CD4-positive, alpha-beta memory T cell (primary cell): ENCODE measurements around the gene HSD17B12. TPM values are rescaled to one million over a fixed set of nuclear protein-coding genes. Genes with fewer than 3 reads are reported as not detected.

Experiments used
- CTCF ChIA-PET: fragments of 350-600 bp; sonication (Branson Sonifier 250); formaldehyde crosslinking; loops from one replicate; lab custom pipeline; 2021; ENCODE audit warnings: inconsistent platforms; ENCODE audit not compliant: partially characterized antibody; lab: Charles Lee
- POLR2A ChIA-PET: fragments of 350-600 bp; sonication (Branson Sonifier 250); formaldehyde crosslinking; loops from one replicate; lab custom pipeline; 2021; ENCODE audit not compliant: partially characterized antibody; lab: Charles Lee
- DNase-seq, 5 donors: peaks; one replicate each; pipeline versions ENCODE4 v3.0.0 to v3.0.0-alpha.2; 2020 to 2022; ENCODE audit warnings: mixed read lengths in 1 of 5
- H3K27ac ChIP-seq: one replicate; pipeline ENCODE4 v1.7.0; 2013; ENCODE audit warnings: low read depth, low read length
- H3K27me3 ChIP-seq: 2 replicates; pipeline ENCODE4 v1.7.0; 2013; ENCODE audit warnings: mild to moderate bottlenecking, low read length, moderate library complexity; ENCODE audit not compliant: insufficient read depth
- H3K36me3 ChIP-seq: 2 replicates; pipeline ENCODE4 v1.7.0; 2013; ENCODE audit warnings: mild to moderate bottlenecking, low read length, moderate library complexity; ENCODE audit not compliant: insufficient read depth
- H3K4me1 ChIP-seq: 2 replicates; pipeline ENCODE4 v1.7.0; 2013; ENCODE audit warnings: mild to moderate bottlenecking, low read length, moderate library complexity; ENCODE audit not compliant: insufficient read depth
- H3K4me3 ChIP-seq, 2 donors: one replicate each; pipeline ENCODE4 v1.7.0; 2013; ENCODE audit warnings: low read length in 2 of 2, mild to moderate bottlenecking in 1 of 2
- H3K9me3 ChIP-seq, 2 donors: one replicate each; pipeline ENCODE4 v1.7.0; 2013; ENCODE audit warnings: low read length in 2 of 2, control low read depth in 1 of 2; ENCODE audit not compliant: control insufficient read depth in 1 of 2
- H3K27ac Mint-ChIP-seq, 7 donors: one replicate each; pipeline ENCODE4 v1.8.0; 2020 to 2021; ENCODE audit warnings: mixed read lengths in 7 of 7, mild to moderate bottlenecking in 6 of 7, inconsistent platforms in 3 of 7, moderate library complexity in 3 of 7
- H3K27me3 Mint-ChIP-seq, 2 donors: one replicate each; pipeline ENCODE4 v1.8.0; 2020 to 2021; ENCODE audit warnings: mixed read lengths in 2 of 2
- H3K36me3 Mint-ChIP-seq, 2 donors: one replicate each; pipeline ENCODE4 v1.8.0; 2020 to 2021; ENCODE audit warnings: mixed read lengths in 2 of 2, inconsistent platforms in 1 of 2, mild to moderate bottlenecking in 1 of 2
- H3K4me1 Mint-ChIP-seq, 4 donors: one replicate each; pipeline ENCODE4 v1.8.0; 2020 to 2021; ENCODE audit warnings: mixed read lengths in 4 of 4, mild to moderate bottlenecking in 1 of 4
- H3K4me3 Mint-ChIP-seq, 8 donors: one replicate each; pipeline ENCODE4 v1.8.0; 2020 to 2021; ENCODE audit warnings: mixed read lengths in 8 of 8, mild to moderate bottlenecking in 7 of 8, moderate library complexity in 6 of 8, inconsistent platforms in 3 of 8
- H3K9me3 Mint-ChIP-seq, 8 donors: one replicate each; pipeline ENCODE4 v1.8.0; 2020 to 2021; ENCODE audit warnings: mixed read lengths in 8 of 8, mild to moderate bottlenecking in 5 of 8, inconsistent platforms in 3 of 8, moderate library complexity in 1 of 8
- intact Hi-C: fragments of 100-400 bp; cut with micrococcal nuclease; formaldehyde crosslinking; loops from one replicate; pipeline ENCODE4 v1.15.1; 2023
- polyA plus RNA-seq, 2 donors: library from polyadenylated mRNA; unstranded; fragments of 300-500 nt; fragmentation: Illumina TruSeq; gene quantifications; one replicate each; pipeline ENCODE4 v1.2.3, GENCODE V29; 2021
- total RNA-seq, 2 experiments: library from RNA; stranded (reverse); gene quantifications; one replicate each; pipeline ENCODE4 v1.2.3, GENCODE V29; 2021

HSD17B12 gene
- total and polyA plus RNA-seq, 4 experiments from 2014 or later, result 14.0 to 39.0 (median 18.9) TPM

DNA sequence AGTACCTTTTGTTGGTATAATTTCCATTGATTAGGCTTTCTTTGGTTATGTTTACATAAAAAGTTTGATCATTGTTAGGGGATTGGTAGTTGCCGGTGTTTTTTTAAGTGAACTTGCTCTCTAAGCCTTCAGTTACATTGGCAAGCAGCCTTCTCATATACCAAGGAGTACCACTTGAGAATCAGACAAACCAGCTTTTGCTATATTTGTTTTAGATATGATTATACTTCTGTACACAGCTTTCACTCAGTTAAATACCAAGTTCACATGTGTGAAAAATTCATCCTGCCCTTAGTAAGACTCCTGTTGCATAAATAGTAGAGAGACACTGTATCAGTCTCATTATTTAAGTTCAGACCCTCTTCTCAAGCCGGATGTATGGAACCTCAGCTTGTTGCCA is 222.5 kb downstream of the HSD17B12 start:
- no peak for DNase-seq
- H3K36me3 Mint-ChIP-seq, result peaks cover 79 to 84% of the 10 kb centered on the region in 2 donors
- Histone ChIP-seq H3K4me1 (no peaks in the 10 kb centered on the region), H3K9me3 (no peaks in the 10 kb centered on the region), H3K27ac (no peak overlapping the region), H3K36me3 (peaks cover 30% of the 10 kb centered on the region), H3K27me3 (no peaks in the 10 kb centered on the region), H3K4me3 (no peak overlapping the region)
- no peaks in the 10 kb centered on the region for H3K9me3 Mint-ChIP-seq
- H3K4me3 Mint-ChIP-seq, result no peak overlapping the region
- no peaks in the 10 kb centered on the region for H3K27me3 Mint-ChIP-seq
- POLR2A ChIA-PET, result no interaction called here
- H3K27ac Mint-ChIP-seq, result no peak overlapping the region
- peaks cover 0 to 15% (median 12%) of the 10 kb centered on the region in 4 donors for H3K4me1 Mint-ChIP-seq
- intact Hi-C loops, result no loop called here
- CTCF ChIA-PET, result interaction anchor here (0.5 to 3.0 kb wide), 3 partner anchors 14 to 70 kb away, joined by 4 to 17 read pairs (median 4); no protein-coding TSS in a partner anchor

DNA sequence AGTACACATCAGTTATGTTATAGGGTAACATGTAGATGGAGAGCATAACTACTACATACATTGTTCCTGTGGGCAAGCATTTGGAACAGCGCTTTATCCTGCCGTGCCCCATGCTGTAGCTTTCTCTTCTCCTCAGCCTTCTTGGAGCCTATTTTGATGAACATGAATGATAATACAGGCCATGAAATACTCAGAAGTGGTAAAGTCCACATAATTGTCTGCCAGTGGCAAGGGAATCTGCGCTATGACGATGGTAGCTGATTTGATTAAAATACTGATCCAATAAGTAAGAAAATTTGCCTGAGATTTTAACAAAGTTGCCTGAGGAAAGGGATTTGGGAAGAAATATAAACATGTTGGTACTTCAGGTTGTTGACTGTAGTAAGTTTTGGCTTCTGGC is 223.4 kb downstream of the HSD17B12 start:
- no peaks in the 10 kb centered on the region for H3K4me1 ChIP-seq
- no peaks in the 10 kb centered on the region for H3K27me3 ChIP-seq
- Mint-ChIP-seq H3K27me3 (no peaks in the 10 kb centered on the region), H3K27ac (no peak overlapping the region), H3K36me3 (peaks cover 79 to 85% of the 10 kb centered on the region in 2 donors), H3K9me3 (no peaks in the 10 kb centered on the region), H3K4me3 (no peak overlapping the region), H3K4me1 (peaks cover 0 to 15% (median 14%) of the 10 kb centered on the region in 4 donors)
- POLR2A ChIA-PET, result no interaction called here
- no peak for DNase-seq
- CTCF ChIA-PET, result interaction anchor here (1.6 to 3.0 kb wide), 2 partner anchors 15 to 16 kb away, joined by 4 to 17 read pairs; no protein-coding TSS in a partner anchor
- no peak overlapping the region for H3K27ac ChIP-seq
- H3K36me3 ChIP-seq, result peaks cover 23% of the 10 kb centered on the region
- H3K9me3 ChIP-seq, result no peaks in the 10 kb centered on the region
- intact Hi-C loops, result no loop called here
- no peak overlapping the region for H3K4me3 ChIP-seq

- Mint-ChIP-seq H3K4me1 (peaks cover 0 to 17% (median 15%) of the 10 kb centered on the region in 4 donors), H3K36me3 (peaks cover 81 to 87% of the 10 kb centered on the region in 2 donors), H3K27ac (peak overlapping the region in 2 of 7 donors; percentile 23 to 80), H3K9me3 (no peaks in the 10 kb centered on the region), H3K4me3 (no peak overlapping the region), H3K27me3 (no peaks in the 10 kb centered on the region)
- Histone ChIP-seq H3K27me3 (no peaks in the 10 kb centered on the region), H3K4me1 (no peaks in the 10 kb centered on the region), H3K9me3 (no peaks in the 10 kb centered on the region), H3K27ac (no peak overlapping the region), H3K4me3 (no peak overlapping the region), H3K36me3 (peaks cover 22% of the 10 kb centered on the region)
- CTCF ChIA-PET, result interaction anchor here (1.1 to 3.0 kb wide), 2 partner anchors 15 to 16 kb away, joined by 7 to 17 read pairs; no protein-coding TSS in a partner anchor
- DNase-seq, result no peak
- POLR2A ChIA-PET, result no interaction called here
- intact Hi-C loops, result no loop called here
These were observed 224.4 kb downstream of the HSD17B12 start for GRCh38 chr11:43904742-43905535.

DNA sequence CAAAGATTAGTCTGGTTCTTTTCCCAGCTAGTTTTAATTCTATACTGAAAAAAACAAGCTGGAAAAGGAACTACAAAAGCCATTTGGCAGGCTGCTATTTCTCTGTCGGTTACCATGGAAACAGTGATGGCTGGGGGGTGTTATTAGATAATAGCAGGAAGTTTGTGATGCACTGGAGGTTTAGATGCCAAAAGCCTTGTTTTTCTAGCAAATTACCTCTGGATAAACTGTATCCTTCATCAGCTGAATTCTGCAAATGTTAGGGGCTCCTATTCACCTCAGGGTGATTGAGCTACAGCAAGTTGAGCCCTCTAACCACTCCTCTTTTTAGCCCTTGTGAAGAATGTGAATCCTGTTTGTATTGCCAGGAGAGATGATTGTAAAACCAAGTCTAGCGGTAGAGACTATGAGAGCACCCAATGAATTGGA is 225.3 kb downstream of the HSD17B12 start:
- Histone ChIP-seq H3K27ac (no peak overlapping the region), H3K27me3 (no peaks in the 10 kb centered on the region), H3K4me3 (no peak overlapping the region), H3K9me3 (no peaks in the 10 kb centered on the region), H3K36me3 (peaks cover 27% of the 10 kb centered on the region), H3K4me1 (no peaks in the 10 kb centered on the region)
- Mint-ChIP-seq H3K27me3 (no peaks in the 10 kb centered on the region), H3K4me1 (peaks cover 0 to 17% (median 15%) of the 10 kb centered on the region in 4 donors), H3K36me3 (peaks cover 84 to 92% of the 10 kb centered on the region in 2 donors), H3K9me3 (no peaks in the 10 kb centered on the region), H3K27ac (no peak overlapping the region), H3K4me3 (no peak overlapping the region)
- ChIA-PET POLR2A (no interaction called here), CTCF (interaction anchor here (1.1 kb wide), 1 partner anchor 16 kb away, joined by 7 read pairs; no protein-coding TSS in a partner anchor)
- intact Hi-C loops, result no loop called here
- no peak for DNase-seq

Other genes with a start within 250 kb of the HSD17B12 start
- 10 to 100 TPM; 34.1 to 39.6 TPM for gene ALKBH3, start 200.1 kb downstream of the HSD17B12 start, total RNA-seq
- gene ALKBH3, start 200.1 kb downstream of the HSD17B12 start, polyA plus RNA-seq, result 10 to 100 TPM; 36.5 to 49.8 TPM